Osteocyte (in vitro differentiated cells): ENCODE measurements around the gene PTPRN2. TPM values are rescaled to one million over a fixed set of nuclear protein-coding genes. Genes with fewer than 3 reads are reported as not detected.
A peak's percentile ranks its signal among the peaks of the same experiment; 100 is the strongest.

Experiments
- DNase-seq: peaks from one replicate; pipeline ENCODE4 v3.0.0; 2021; ENCODE audit warnings: mixed read lengths; ENCODE audit not compliant: unreplicated experiment; ENCODE audit errors: extremely low spot score
- H3K27ac Mint-ChIP-seq: one replicate; pipeline ENCODE4 v1.8.0; 2021; ENCODE audit warnings: mild to moderate bottlenecking, mixed read lengths; ENCODE audit not compliant: unreplicated experiment
- H3K27me3 Mint-ChIP-seq: one replicate; pipeline ENCODE4 v1.8.0; 2021; ENCODE audit warnings: mixed read lengths; ENCODE audit not compliant: unreplicated experiment
- H3K36me3 Mint-ChIP-seq: one replicate; pipeline ENCODE4 v1.8.0; 2021; ENCODE audit warnings: mixed read lengths; ENCODE audit not compliant: unreplicated experiment
- H3K4me1 Mint-ChIP-seq: one replicate; pipeline ENCODE4 v1.8.0; 2021; ENCODE audit warnings: mixed read lengths; ENCODE audit not compliant: unreplicated experiment
- H3K4me3 Mint-ChIP-seq: one replicate; pipeline ENCODE4 v1.8.0; 2021; ENCODE audit warnings: mild to moderate bottlenecking, moderate library complexity, mixed read lengths; ENCODE audit not compliant: unreplicated experiment
- H3K9me3 Mint-ChIP-seq: one replicate; pipeline ENCODE4 v1.8.0; 2021; ENCODE audit warnings: mixed read lengths; ENCODE audit not compliant: unreplicated experiment
- CTCF ChIP-seq: fragments of 200-600 bp; sonication (generic); IDR thresholded peaks from 2 replicates; pipeline ENCODE4 v1.5.0; 2021; ENCODE audit warnings: antibody characterized with exemption, mild to moderate bottlenecking, moderate library complexity
- total RNA-seq: library from RNA; stranded (reverse); gene quantifications from 2 replicates; pipeline ENCODE4 v1.2.1, GENCODE V29; 2021

Gene PTPRN2
- total RNA-seq, 1 donor from 2014 or later = 0.59 TPM

- no peak overlapping the region for H3K27ac Mint-ChIP-seq
- peak; percentile 73 for DNase-seq
- TF ChIP-seq CTCF = no peak
- H3K4me3 Mint-ChIP-seq = no peak overlapping the region
- no peaks in the 10 kb centered on the region for H3K4me1 Mint-ChIP-seq
- peaks cover 15% of the 10 kb centered on the region for H3K9me3 Mint-ChIP-seq
- H3K27me3 Mint-ChIP-seq = no peaks in the 10 kb centered on the region
- H3K36me3 Mint-ChIP-seq = no peaks in the 10 kb centered on the region
These were observed 335.4 kb downstream of the PTPRN2 start for GRCh38 chr7:158252081-158252836.

GRCh38 chr7:158251061-158251965, 336.3 kb downstream of the PTPRN2 start:
- TF ChIP-seq CTCF = no peak
- Mint-ChIP-seq H3K27ac (no peak overlapping the region), H3K4me1 (no peaks in the 10 kb centered on the region), H3K4me3 (no peak overlapping the region), H3K27me3 (no peaks in the 10 kb centered on the region), H3K9me3 (peaks cover 19% of the 10 kb centered on the region), H3K36me3 (no peaks in the 10 kb centered on the region)
- no peak for DNase-seq

GRCh38 chr7:158249692-158250091, 337.9 kb downstream of the PTPRN2 start:
- no peaks in the 10 kb centered on the region for H3K36me3 Mint-ChIP-seq
- H3K4me3 Mint-ChIP-seq = no peak overlapping the region
- TF ChIP-seq CTCF = no peak
- no peak overlapping the region for H3K27ac Mint-ChIP-seq
- no peaks in the 10 kb centered on the region for H3K4me1 Mint-ChIP-seq
- peaks cover 18% of the 10 kb centered on the region for H3K9me3 Mint-ChIP-seq
- no peak for DNase-seq
- no peaks in the 10 kb centered on the region for H3K27me3 Mint-ChIP-seq

GRCh38 chr7:158248816-158249215, 338.8 kb downstream of the PTPRN2 start:
- Mint-ChIP-seq H3K27ac (no peak overlapping the region), H3K4me1 (no peaks in the 10 kb centered on the region), H3K27me3 (no peaks in the 10 kb centered on the region), H3K9me3 (peaks cover 15% of the 10 kb centered on the region), H3K4me3 (no peak overlapping the region), H3K36me3 (no peaks in the 10 kb centered on the region)
- no peak for DNase-seq
- no peak for TF ChIP-seq CTCF
